H1 (cell line): ENCODE results near the gene SPPL2A.

Experiments
- CTBP2 ChIP-seq: IDR thresholded peaks from 2 replicates; pipeline ENCODE4 v1.7.0; 2011; ENCODE audit warnings: borderline replicate concordance, mild to moderate bottlenecking, moderate library complexity, mixed read lengths, low read length; ENCODE audit not compliant: insufficient read depth, insufficient read length
- CTCF ChIP-seq, 3 experiments: IDR thresholded peaks; 1 replicate in 2 of 3; 2 replicates in 1 of 3; pipeline versions ENCODE4 v1.5.1 to v1.6.1; 2011; ENCODE audit warnings: low read length in 3 of 3, mild to moderate bottlenecking in 3 of 3, inconsistent platforms in 2 of 3, low read depth in 1 of 3, moderate library complexity in 1 of 3; ENCODE audit not compliant: insufficient read depth in 1 of 3; ENCODE audit errors: control extremely low read depth in 1 of 3
- EZH2 ChIP-seq: fragments of 200-600 bp; sonication (generic); IDR thresholded peaks from 2 replicates; pipeline ENCODE4 v1.7.1; 2012; ENCODE audit warnings: low read depth, mild to moderate bottlenecking, moderate library complexity, low read length, inconsistent platforms; ENCODE audit not compliant: severe bottlenecking
- HDAC2 ChIP-seq, 2 experiments: fragments of 300-600 bp in 1 of 2; sonication (generic) in 1 of 2; IDR thresholded peaks; 2 replicates each; pipeline ENCODE4 v1.6.1; 2011 to 2012; ENCODE audit warnings: low read depth in 2 of 2, low read length in 2 of 2, mild to moderate bottlenecking in 2 of 2, moderate library complexity in 2 of 2, borderline replicate concordance in 1 of 2, inconsistent platforms in 1 of 2
- NANOG ChIP-seq: IDR thresholded peaks from 2 replicates; pipeline ENCODE4 v1.6.1; 2011; ENCODE audit warnings: low read length, low read depth, mild to moderate bottlenecking, inconsistent platforms; ENCODE audit not compliant: insufficient read depth, poor library complexity, severe bottlenecking
- RXRA ChIP-seq: IDR thresholded peaks from 2 replicates; pipeline ENCODE4 v1.6.1; 2011; ENCODE audit warnings: low read depth, mild to moderate bottlenecking, low read length, moderate library complexity; ENCODE audit not compliant: insufficient read depth
- SIRT6 ChIP-seq: IDR thresholded peaks from one replicate; pipeline ENCODE4 v1.7.1; 2012; ENCODE audit warnings: low read length, inconsistent platforms
- TAF1 ChIP-seq: IDR thresholded peaks from 2 replicates; pipeline ENCODE4 v1.6.1; 2011; ENCODE audit warnings: mild to moderate bottlenecking, low read depth, low read length

- no peak for TF ChIP-seq SIRT6
- no peak for TF ChIP-seq CTCF (IDR thresholded peaks at IDR 0.05; ENCODE audit: control extremely low read depth in 1 of 3, insufficient read depth in 1 of 3, low read depth in 1 of 3, low read length in 3 of 3)
- no peak for TF ChIP-seq RXRA
- no peak for TF ChIP-seq EZH2
- no peak for TF ChIP-seq HDAC2 (IDR thresholded peaks at IDR 0.05; ENCODE audit: borderline replicate concordance in 1 of 2, low read depth in 2 of 2, low read length in 2 of 2)
- TF ChIP-seq NANOG, result no peak
- no peak for TF ChIP-seq TAF1
- TF ChIP-seq CTBP2, result no peak
Observed at GRCh38 chr15:50653156-50653743, 112.3 kb downstream of the SPPL2A start.
